Calu3 (cell line): ENCODE results near the gene SLC50A1. TPM values are rescaled to one million over a fixed set of nuclear protein-coding genes. Genes with fewer than 3 reads are reported as not detected.

ENCODE experiments used
- BruUV-seq: library from RNA; stranded (reverse); fragments of 400-500 nt; replicated peaks from 2 replicates; lab custom pipeline; 2021; lab: Mats Ljungman, UMichigan
- CTCF ChIA-PET: fragments of 300-600 bp; sonication (Branson Sonifier 250); formaldehyde crosslinking; loops from one replicate; lab custom pipeline; 2022; ENCODE audit warnings: antibody characterized with exemption; lab: Charles Lee
- DNase-seq: peaks from one replicate; pipeline ENCODE4 v3.0.0; 2022
- H3K27ac Mint-ChIP-seq: one replicate; pipeline ENCODE4 v1.8.0; 2022; ENCODE audit warnings: mixed read lengths; ENCODE audit not compliant: unreplicated experiment
- H3K27me3 Mint-ChIP-seq: one replicate; pipeline ENCODE4 v1.8.0; 2022; ENCODE audit warnings: mixed read lengths; ENCODE audit not compliant: unreplicated experiment
- H3K36me3 Mint-ChIP-seq: one replicate; pipeline ENCODE4 v1.8.0; 2022; ENCODE audit warnings: mild to moderate bottlenecking, moderate library complexity, mixed read lengths; ENCODE audit not compliant: insufficient read depth, unreplicated experiment
- H3K4me1 Mint-ChIP-seq: one replicate; pipeline ENCODE4 v1.8.0; 2022; ENCODE audit warnings: mild to moderate bottlenecking, low read depth, mixed read lengths; ENCODE audit not compliant: unreplicated experiment
- H3K4me3 Mint-ChIP-seq: one replicate; pipeline ENCODE4 v1.8.0; 2022; ENCODE audit warnings: mild to moderate bottlenecking, low read depth, moderate library complexity, mixed read lengths; ENCODE audit not compliant: unreplicated experiment
- H3K9me3 Mint-ChIP-seq: one replicate; pipeline ENCODE4 v1.8.0; 2022; ENCODE audit warnings: low read depth, mixed read lengths; ENCODE audit not compliant: unreplicated experiment
- intact Hi-C: fragments of 100-400 bp; cut with micrococcal nuclease; formaldehyde crosslinking; loops from one replicate; pipeline ENCODE4 v1.10.0; 2022; ENCODE audit not compliant: unreplicated experiment
- total RNA-seq: library from RNA; stranded (reverse); gene quantifications from 2 replicates; pipeline ENCODE4 v1.2.3, GENCODE V29; 2022
- TF ChIP-seq, protein P1 (sequence below): fragments of 200-600 bp; IDR thresholded peaks from one replicate; pipeline ENCODE4 v1.8.0; 2022; ENCODE audit warnings: antibody characterized with exemption; ENCODE audit not compliant: unreplicated experiment

Gene SLC50A1
- total RNA-seq, 1 experiment from 2014 or later: 68.5 TPM

DNA sequence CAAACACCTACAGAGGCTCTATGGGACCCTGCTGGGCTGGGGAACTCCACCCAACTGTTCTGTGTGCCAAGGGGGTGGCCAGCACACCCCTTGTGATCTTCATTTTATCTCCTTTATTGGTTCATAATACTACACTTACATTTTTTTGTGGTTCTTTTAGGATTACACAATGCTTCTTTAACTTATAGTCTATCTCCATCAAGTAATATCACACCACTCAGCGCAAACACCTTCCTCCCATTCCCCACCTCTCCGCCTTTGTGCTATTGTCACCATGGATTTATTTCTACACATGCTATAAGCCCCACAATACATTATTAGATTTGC lies 41.1 kb upstream of the SLC50A1 start:
- Mint-ChIP-seq H3K9me3 (no peaks in the 10 kb centered on the region), H3K36me3 (no peaks in the 10 kb centered on the region), H3K27ac (no peak overlapping the region), H3K27me3 (peaks cover 16% of the 10 kb centered on the region), H3K4me3 (no peak overlapping the region), H3K4me1 (peaks cover 10% of the 10 kb centered on the region)
- intact Hi-C loops: loop anchor here (1.0 to 5.0 kb wide), 2 partner anchors 33 to 74 kb away; partner anchors contain the start of gene EFNA1
- CTCF ChIA-PET: interaction anchor here (1.5 to 1.9 kb wide), 2 partner anchors 73 to 78 kb away, joined by 7 to 8 read pairs; partner anchors contain the start of gene KRTCAP2
- BruUV-seq: no TSS peak
- no peak for DNase-seq
- TF ChIP-seq, protein P1, sequence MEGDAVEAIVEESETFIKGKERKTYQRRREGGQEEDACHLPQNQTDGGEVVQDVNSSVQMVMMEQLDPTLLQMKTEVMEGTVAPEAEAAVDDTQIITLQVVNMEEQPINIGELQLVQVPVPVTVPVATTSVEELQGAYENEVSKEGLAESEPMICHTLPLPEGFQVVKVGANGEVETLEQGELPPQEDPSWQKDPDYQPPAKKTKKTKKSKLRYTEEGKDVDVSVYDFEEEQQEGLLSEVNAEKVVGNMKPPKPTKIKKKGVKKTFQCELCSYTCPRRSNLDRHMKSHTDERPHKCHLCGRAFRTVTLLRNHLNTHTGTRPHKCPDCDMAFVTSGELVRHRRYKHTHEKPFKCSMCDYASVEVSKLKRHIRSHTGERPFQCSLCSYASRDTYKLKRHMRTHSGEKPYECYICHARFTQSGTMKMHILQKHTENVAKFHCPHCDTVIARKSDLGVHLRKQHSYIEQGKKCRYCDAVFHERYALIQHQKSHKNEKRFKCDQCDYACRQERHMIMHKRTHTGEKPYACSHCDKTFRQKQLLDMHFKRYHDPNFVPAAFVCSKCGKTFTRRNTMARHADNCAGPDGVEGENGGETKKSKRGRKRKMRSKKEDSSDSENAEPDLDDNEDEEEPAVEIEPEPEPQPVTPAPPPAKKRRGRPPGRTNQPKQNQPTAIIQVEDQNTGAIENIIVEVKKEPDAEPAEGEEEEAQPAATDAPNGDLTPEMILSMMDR: no peak

DNA sequence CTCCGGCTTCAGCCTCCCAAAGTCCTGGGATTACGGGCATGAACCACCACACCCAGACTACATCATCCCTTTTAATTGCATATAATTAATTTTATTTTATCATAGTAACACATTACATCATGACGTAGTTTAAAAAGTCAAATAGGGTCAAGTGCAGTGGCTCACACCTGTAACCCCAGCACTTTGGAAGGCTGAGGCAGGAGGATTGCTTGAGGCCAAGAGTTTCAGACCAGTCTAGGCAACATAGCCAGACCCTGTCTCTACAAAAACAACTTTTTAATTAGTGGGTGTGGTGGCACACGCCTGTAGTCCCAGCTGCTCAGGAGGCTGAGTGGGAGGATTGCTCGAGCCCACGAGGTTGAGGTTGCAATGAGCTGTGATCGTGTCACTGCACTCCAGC lies 36.3 kb upstream of the SLC50A1 start:
- BruUV-seq: no TSS peak
- Mint-ChIP-seq H3K36me3 (no peaks in the 10 kb centered on the region), H3K4me1 (peaks cover 3% of the 10 kb centered on the region), H3K27ac (no peak overlapping the region), H3K9me3 (no peaks in the 10 kb centered on the region), H3K27me3 (peaks cover 19% of the 10 kb centered on the region), H3K4me3 (no peak overlapping the region)
- DNase-seq: no peak
- CTCF ChIA-PET: interaction anchor here (0.6 to 0.7 kb wide), 5 partner anchors 39 to 963 kb away, joined by 3 to 8 read pairs (median 4); no protein-coding TSS in a partner anchor
- TF ChIP-seq, protein P1: no peak
- intact Hi-C loops: no loop called here

DNA sequence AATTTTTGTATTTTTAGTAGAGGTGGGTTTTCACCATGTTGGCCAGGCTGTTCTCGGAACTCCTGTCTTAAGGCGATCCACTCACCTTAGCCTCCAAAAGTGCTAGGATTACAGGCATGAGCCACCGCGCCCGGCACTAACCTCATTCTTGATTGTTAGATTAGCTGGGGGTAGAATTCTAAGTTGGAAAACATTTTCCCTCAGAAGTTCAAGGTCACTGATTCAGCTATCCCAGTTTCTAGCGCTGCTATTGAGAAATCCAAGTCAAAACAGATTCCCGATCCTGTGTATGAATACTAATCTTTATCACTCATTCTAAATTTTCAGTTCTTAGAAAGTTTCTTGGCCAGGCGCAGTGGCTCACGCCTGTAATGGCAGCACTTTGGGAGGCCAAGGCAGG lies 32.3 kb upstream of the SLC50A1 start:
- CTCF ChIA-PET: interaction anchor here (0.6 kb wide), 2 partner anchors 79 to 100 kb away, joined by 3 to 6 read pairs; no protein-coding TSS in a partner anchor
- H3K36me3 Mint-ChIP-seq: no peaks in the 10 kb centered on the region
- no peaks in the 10 kb centered on the region for H3K4me1 Mint-ChIP-seq
- H3K9me3 Mint-ChIP-seq: no peaks in the 10 kb centered on the region
- H3K4me3 Mint-ChIP-seq: no peak overlapping the region
- intact Hi-C loops: no loop called here
- TF ChIP-seq, protein P1: no peak
- H3K27ac Mint-ChIP-seq: no peak overlapping the region
- no peak for DNase-seq
- no TSS peak for BruUV-seq
- peaks cover 23% of the 10 kb centered on the region for H3K27me3 Mint-ChIP-seq

DNA sequence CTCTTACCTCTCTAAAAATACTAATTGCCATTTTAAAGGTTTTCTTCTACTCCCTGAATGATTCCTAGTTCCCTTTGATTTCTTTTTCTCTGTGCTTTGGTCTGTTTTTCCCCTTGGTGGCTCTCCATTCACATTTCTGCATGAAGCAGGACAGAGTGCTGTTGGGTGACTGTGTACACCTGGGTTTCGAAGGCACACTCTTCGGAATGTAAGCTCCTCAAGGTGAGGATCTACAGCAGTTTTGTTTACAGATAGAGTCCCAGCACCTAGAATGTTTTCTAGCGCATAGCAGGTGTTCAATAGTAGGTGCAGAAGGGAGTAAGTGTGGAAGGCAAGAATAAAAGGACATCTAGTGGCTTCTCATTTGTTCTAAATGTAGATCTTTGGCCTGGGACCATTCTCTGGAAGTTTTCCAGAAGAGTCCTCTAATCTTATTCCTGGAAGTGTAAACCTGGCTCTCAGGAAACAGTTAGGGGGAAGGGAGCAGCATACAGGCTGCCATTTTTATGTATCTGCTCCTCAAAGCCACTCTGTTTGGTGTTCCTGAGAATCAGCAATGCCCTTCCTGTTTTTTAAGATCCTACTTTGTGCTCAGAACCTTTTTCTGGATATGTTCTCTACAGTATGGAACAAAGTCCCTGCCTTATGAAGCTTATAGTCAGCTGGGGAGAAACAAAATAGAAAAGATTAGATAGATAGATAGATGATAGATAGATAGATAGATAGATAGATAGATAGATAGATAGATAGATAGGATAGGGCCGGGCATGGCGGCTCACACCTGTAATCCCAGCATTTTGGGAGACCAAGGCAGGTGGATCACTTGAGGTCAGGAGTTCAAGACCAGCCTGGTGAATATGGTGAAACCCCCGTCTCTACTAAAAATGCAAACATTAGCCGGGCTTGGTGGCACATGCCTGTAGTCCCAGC lies 30.8 kb upstream of the SLC50A1 start:
- no peak for DNase-seq
- H3K4me3 Mint-ChIP-seq: no peak overlapping the region
- no peak overlapping the region for H3K27ac Mint-ChIP-seq
- TF ChIP-seq, protein P1: no peak
- peaks cover 23% of the 10 kb centered on the region for H3K27me3 Mint-ChIP-seq
- no peaks in the 10 kb centered on the region for H3K36me3 Mint-ChIP-seq
- no TSS peak for BruUV-seq
- no peaks in the 10 kb centered on the region for H3K9me3 Mint-ChIP-seq
- H3K4me1 Mint-ChIP-seq: no peaks in the 10 kb centered on the region
- CTCF ChIA-PET: no interaction called here
- intact Hi-C loops: no loop called here
